ENCODE data around the gene CADPS.

DNA sequence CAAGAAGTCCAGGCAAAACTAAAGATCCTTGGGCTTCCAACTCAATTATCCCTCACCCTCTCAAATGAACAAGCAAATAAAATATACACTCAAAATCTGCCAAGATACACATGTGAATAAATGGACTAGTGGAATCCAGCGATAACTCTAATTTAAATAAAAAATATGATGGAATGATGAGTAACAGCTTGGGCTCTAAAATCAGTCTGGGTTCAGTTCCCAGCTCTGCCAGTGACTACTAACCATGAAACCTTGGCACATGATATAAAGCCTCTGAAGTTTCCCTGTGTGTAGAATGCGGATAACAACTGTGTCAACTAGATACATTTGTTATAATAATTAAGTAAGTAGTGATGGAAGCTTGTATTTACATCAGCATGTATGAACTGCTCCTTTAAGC lies 81.3 kb downstream of the CADPS start:
- TF ChIP-seq YY1 (IDR thresholded peaks at IDR 0.05; ENCODE audit: insufficient read depth, insufficient read length), result no peak
- TF ChIP-seq ZNF274 (IDR thresholded peaks at IDR 0.05; ENCODE audit: low read depth, low read length), result no peak
- no peak for TF ChIP-seq SUZ12 (IDR thresholded peaks at IDR 0.05; ENCODE audit: extremely low read depth, insufficient read depth, insufficient read length)
